Type B pancreatic cell (in vitro differentiated cells): Measurements from ENCODE around the gene IL22RA1. TPM values are rescaled to one million over a fixed set of nuclear protein-coding genes. Genes with fewer than 3 reads are reported as not detected.

ENCODE experiments used
- DNase-seq: peaks from one replicate; pipeline ENCODE4 v3.0.0; 2021; ENCODE audit warnings: mixed read lengths; ENCODE audit not compliant: unreplicated experiment; ENCODE audit errors: extremely low spot score
- H3K27ac Mint-ChIP-seq: 2 replicates; pipeline ENCODE4 v1.8.0; 2021; ENCODE audit warnings: mild to moderate bottlenecking, mixed read lengths
- H3K27me3 Mint-ChIP-seq: 2 replicates; pipeline ENCODE4 v1.8.0; 2021; ENCODE audit warnings: mixed read lengths
- H3K36me3 Mint-ChIP-seq: 2 replicates; pipeline ENCODE4 v1.8.0; 2021; ENCODE audit warnings: mixed read lengths
- H3K4me1 Mint-ChIP-seq: one replicate; pipeline ENCODE4 v1.8.0; 2021; ENCODE audit warnings: mixed read lengths; ENCODE audit not compliant: unreplicated experiment
- H3K4me3 Mint-ChIP-seq: 2 replicates; pipeline ENCODE4 v1.8.0; 2021; ENCODE audit warnings: mild to moderate bottlenecking, mixed read lengths
- H3K9me3 Mint-ChIP-seq: 2 replicates; pipeline ENCODE4 v1.8.0; 2021; ENCODE audit warnings: mixed read lengths
- total RNA-seq: library from RNA; stranded (reverse); gene quantifications from 2 replicates; pipeline ENCODE4 v1.2.1, GENCODE V29; 2021; ENCODE audit warnings: low replicate concordance
- TF ChIP-seq, protein P1 (sequence below): fragments of 200-600 bp; sonication (generic); conservative IDR thresholded peaks from 2 replicates; pipeline ENCODE4 v1.5.0; 2021; ENCODE audit warnings: antibody characterized with exemption, mild to moderate bottlenecking

The IL22RA1 gene
- total RNA-seq, 1 donor from 2014 or later: 1.1 TPM

DNA sequence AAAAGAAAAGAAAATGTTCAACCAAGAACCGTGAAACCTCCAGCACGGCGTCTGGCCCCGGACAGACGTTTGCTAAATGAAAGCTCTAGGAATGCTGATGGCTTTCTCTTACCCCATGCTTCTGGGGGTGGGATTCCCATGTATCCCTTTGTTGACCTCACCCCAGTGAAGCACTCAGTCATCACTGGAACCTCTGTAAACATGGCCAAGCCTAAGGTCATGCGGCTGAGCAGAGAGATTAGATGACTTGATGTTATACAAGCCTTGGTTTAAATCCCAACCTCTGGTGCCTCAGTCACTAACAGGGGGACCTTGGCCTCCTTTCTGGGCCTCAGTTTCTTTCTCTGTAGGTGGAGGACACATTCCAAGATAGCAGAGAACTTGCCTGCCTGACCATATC is 28.2 kb downstream of the IL22RA1 start:
- no peaks in the 10 kb centered on the region for H3K9me3 Mint-ChIP-seq
- H3K36me3 Mint-ChIP-seq: no peaks in the 10 kb centered on the region
- no peak overlapping the region for H3K4me3 Mint-ChIP-seq
- no peak for DNase-seq
- peaks cover 9% of the 10 kb centered on the region for H3K27me3 Mint-ChIP-seq
- H3K4me1 Mint-ChIP-seq: peaks cover 24% of the 10 kb centered on the region
- TF ChIP-seq, protein P1, sequence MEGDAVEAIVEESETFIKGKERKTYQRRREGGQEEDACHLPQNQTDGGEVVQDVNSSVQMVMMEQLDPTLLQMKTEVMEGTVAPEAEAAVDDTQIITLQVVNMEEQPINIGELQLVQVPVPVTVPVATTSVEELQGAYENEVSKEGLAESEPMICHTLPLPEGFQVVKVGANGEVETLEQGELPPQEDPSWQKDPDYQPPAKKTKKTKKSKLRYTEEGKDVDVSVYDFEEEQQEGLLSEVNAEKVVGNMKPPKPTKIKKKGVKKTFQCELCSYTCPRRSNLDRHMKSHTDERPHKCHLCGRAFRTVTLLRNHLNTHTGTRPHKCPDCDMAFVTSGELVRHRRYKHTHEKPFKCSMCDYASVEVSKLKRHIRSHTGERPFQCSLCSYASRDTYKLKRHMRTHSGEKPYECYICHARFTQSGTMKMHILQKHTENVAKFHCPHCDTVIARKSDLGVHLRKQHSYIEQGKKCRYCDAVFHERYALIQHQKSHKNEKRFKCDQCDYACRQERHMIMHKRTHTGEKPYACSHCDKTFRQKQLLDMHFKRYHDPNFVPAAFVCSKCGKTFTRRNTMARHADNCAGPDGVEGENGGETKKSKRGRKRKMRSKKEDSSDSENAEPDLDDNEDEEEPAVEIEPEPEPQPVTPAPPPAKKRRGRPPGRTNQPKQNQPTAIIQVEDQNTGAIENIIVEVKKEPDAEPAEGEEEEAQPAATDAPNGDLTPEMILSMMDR: no peak
- no peak overlapping the region for H3K27ac Mint-ChIP-seq

DNA sequence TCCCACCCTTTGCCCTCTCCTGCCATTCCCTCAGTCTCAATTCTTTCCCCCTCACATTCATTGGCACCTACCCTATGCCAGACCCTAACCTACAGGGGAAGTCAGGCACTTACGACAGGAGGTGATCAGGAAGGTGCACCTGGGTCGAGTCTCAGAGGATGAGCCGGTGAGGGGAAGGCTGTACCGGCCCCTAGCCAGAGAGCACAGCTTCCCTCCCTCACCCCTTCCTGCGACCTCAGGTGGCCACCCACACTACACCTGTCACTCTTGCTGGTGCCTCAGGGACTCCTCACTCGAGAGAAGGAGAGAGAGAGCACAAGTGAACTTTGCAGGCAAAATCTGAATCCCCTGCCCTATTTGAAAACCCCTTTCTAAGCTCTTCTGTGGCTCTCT is 29.3 kb downstream of the IL22RA1 start:
- no peak for DNase-seq
- Mint-ChIP-seq H3K4me1 (peaks cover 22% of the 10 kb centered on the region), H3K9me3 (no peaks in the 10 kb centered on the region), H3K27ac (no peak overlapping the region), H3K36me3 (no peaks in the 10 kb centered on the region), H3K4me3 (no peak overlapping the region), H3K27me3 (peaks cover 9% of the 10 kb centered on the region)
- TF ChIP-seq, protein P1: no peak

DNA sequence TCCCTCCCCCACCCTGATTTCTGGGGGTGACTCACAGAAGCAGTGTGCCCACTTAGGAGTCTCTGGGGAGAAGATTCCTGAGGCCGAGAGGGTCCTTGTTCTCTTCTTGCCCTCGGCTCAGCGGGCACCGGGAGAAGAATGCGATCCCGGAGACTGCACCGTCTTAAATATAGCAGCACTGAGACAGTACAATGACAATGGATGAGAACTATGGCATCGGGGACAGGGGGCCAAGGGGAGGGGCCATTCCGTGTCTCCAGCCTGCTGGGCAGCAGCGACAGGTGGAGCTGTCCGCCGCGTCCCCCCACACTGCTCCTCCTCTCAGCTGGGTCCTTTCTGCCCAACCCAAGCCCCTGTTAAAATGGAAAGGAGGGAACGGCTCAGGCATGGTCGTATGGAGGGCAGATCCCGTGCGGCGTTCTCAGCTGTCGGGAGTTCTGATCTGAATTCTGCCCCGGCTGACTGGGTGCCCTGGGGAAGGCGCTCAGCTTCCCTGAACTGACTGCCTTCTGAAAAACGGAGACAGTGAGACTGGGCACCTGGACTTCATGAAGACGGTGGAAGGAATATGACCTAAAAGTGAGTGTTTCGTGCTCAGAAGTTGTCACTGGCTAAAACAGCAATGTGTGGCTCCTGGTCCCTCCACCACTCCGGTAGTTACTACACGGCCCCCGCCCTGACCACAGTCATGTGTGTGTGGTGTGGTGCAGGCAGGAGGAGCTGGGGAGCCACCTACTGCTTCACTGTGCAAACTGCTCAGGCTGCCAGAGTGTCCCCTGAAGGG is 30.8 kb downstream of the IL22RA1 start, which contains the start of gene MYOM3:
Gene MYOM3 (minus strand): TSS at position 140 of the 784 bp plus-strand sequence. CDS start 3,499 bp downstream, outside the sequence.
- H3K9me3 Mint-ChIP-seq: no peaks in the 10 kb centered on the region
- H3K4me1 Mint-ChIP-seq: peaks cover 23% of the 10 kb centered on the region
- H3K27ac Mint-ChIP-seq: no peak within 1 kb of the TSS
- peaks cover 6% of the 10 kb centered on the region for H3K27me3 Mint-ChIP-seq
- H3K36me3 Mint-ChIP-seq: no peaks in the 10 kb centered on the region
- TF ChIP-seq, protein P1: peak; percentile 40
- DNase-seq: no peak
- H3K4me3 Mint-ChIP-seq: no peak within 1 kb of the TSS

DNA sequence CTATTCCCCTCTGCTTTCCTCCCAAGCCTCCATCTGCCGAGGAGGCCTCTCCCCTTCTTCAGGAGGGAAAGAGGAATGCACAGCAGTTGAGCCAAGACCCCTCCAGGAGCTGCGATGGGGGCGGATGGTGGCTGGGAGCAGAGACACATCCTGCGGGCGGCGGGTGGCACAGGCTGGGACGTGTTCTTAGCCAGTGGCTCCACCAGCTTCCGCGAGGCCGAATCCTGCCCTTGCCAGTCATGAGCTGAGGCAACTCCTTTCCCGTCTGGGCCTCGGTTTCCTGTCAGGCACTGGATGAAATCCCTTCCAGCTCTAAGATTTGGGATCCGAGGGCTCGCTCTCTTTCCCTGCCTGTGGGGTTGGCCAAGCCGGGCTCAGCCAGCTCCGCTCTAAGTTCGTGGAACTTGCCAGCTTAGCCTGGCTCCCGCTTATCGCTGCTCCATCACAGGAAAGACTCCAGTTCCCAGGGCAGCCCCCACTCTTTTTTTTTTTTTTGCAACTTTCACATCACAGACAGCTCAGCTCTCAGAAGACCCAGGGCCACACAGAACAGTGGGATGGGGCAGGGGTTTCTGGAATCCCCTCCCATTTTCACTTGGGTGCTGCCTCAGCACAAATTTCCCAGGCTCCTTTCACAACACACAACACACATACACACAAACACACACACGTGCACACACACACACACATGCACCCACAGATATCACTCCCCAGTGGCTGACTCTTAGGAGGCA is 31.5 kb downstream of the IL22RA1 start:
- no peak overlapping the region for H3K4me3 Mint-ChIP-seq
- H3K4me1 Mint-ChIP-seq: peaks cover 26% of the 10 kb centered on the region
- TF ChIP-seq, protein P1: no peak
- H3K27me3 Mint-ChIP-seq: peaks cover 6% of the 10 kb centered on the region
- DNase-seq: no peak
- H3K27ac Mint-ChIP-seq: no peak overlapping the region
- H3K9me3 Mint-ChIP-seq: no peaks in the 10 kb centered on the region
- no peaks in the 10 kb centered on the region for H3K36me3 Mint-ChIP-seq

DNA sequence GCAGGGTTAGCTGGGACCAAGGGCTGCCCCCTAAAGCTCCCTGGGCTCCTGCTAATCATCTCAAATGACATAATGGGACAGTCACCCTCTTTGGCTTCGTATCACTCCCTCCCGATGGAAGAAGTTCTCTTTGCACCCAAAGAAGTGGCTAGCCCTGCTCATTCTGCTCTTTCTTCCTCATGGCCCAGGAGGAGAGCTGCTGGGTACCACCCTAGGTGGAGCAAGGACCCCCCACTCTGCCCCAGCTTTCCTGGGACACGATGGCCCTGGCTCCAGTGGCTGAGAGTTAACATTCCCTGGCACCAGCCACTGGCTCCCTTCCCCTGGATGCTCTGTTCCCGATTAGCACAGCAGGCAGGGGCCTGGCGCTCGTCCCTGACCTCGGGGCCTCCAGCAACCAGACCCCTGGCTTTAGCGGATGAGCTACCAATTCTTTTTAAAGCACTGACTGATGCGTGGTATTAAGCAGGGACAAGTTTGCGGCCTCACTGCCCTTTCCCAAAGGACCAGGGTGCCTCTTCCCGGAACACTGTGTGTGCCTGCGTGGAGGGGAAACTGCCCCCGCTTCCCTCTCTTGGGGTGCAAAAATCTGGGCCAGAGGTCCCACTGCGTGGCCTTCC is 32.2 kb downstream of the IL22RA1 start:
- Mint-ChIP-seq H3K36me3 (no peaks in the 10 kb centered on the region), H3K27ac (no peak overlapping the region), H3K27me3 (peaks cover 3% of the 10 kb centered on the region), H3K9me3 (no peaks in the 10 kb centered on the region), H3K4me3 (no peak overlapping the region), H3K4me1 (peaks cover 22% of the 10 kb centered on the region)
- no peak for DNase-seq
- TF ChIP-seq, protein P1: no peak
